K562 (cell line): Measurements from ENCODE around the gene NOL8. TPM values are rescaled to one million over a fixed set of nuclear protein-coding genes. Genes with fewer than 3 reads are reported as not detected.
A peak's percentile ranks its signal among the peaks of the same experiment; 100 is the strongest.

Experiments used
- AFF1 ChIP-seq, 2 experiments: fragments of 450-650 bp; IDR thresholded peaks; 2 replicates each; pipeline ENCODE4 v1.6.1; 2018; ENCODE audit warnings: mild to moderate bottlenecking in 2 of 2, low read depth in 1 of 2; ENCODE audit not compliant: partially characterized antibody in 2 of 2
- ARNT ChIP-seq, 2 experiments: fragments of 450-650 bp; IDR thresholded peaks; 2 replicates each; pipeline ENCODE4 v1.6.1; 2016; ENCODE audit warnings: mild to moderate bottlenecking in 1 of 2
- JUND ChIP-seq, 2 experiments: IDR thresholded peaks; 2 replicates in 1 of 2; 3 replicates in 1 of 2; pipeline ENCODE4 v1.6.1; 2011; ENCODE audit warnings: borderline replicate concordance in 2 of 2, low read depth in 2 of 2, low read length in 2 of 2, improper control_type of control experiment in 1 of 2, missing biosample characterization in 1 of 2, missing genetic modification characterization in 1 of 2, missing genetic modification reagents in 1 of 2
- MCM2 ChIP-seq: fragments of 450-650 bp; IDR thresholded peaks from 2 replicates; pipeline ENCODE4 v1.6.1; 2017; ENCODE audit warnings: low read depth, mild to moderate bottlenecking
- MYNN ChIP-seq, 2 experiments: sonication (generic); formaldehyde crosslinking in 1 of 2; IDR thresholded peaks; 2 replicates each; pipeline versions ENCODE4 v1.5.0 to v1.6.1; 2016 to 2020; ENCODE audit warnings: antibody characterized with exemption in 1 of 2, missing genetic modification reagents in 1 of 2
- NFYB ChIP-seq: IDR thresholded peaks from 2 replicates; pipeline ENCODE4 v1.6.1; 2011; ENCODE audit warnings: mild to moderate bottlenecking, moderate library complexity; ENCODE audit not compliant: insufficient read length; ENCODE audit errors: extremely low read depth
- SAP30 ChIP-seq: fragments of 200-600 bp; sonication (generic); IDR thresholded peaks from 2 replicates; pipeline ENCODE4 v1.6.1; 2012; ENCODE audit warnings: borderline replicate concordance, low read depth, mild to moderate bottlenecking, moderate library complexity, low read length, control low read depth, inconsistent platforms; ENCODE audit not compliant: insufficient read depth, poor library complexity, severe bottlenecking
- SP1 ChIP-seq: sonication (generic); formaldehyde crosslinking; IDR thresholded peaks from 2 replicates; pipeline ENCODE4 v1.8.1; 2022; ENCODE audit warnings: mild to moderate bottlenecking, missing genetic modification reagents
- XRCC5 ChIP-seq: fragments of 200-400 bp; formaldehyde crosslinking; IDR thresholded peaks from 2 replicates; pipeline ENCODE4 v1.6.1; 2017; ENCODE audit warnings: low read depth, mild to moderate bottlenecking, low read length
- ZNF324 ChIP-seq: fragments of 250-450 bp; sonication (Bioruptor Pico); IDR thresholded peaks from 2 replicates; pipeline ENCODE4 v1.4.0; 2020; ENCODE audit warnings: mild to moderate bottlenecking
- ZNF511 ChIP-seq: sonication (generic); formaldehyde crosslinking; IDR thresholded peaks from 2 replicates; pipeline ENCODE4 v1.8.0; 2022; ENCODE audit warnings: mild to moderate bottlenecking, missing genetic modification reagents
- polyA plus RNA-seq, 8 experiments: library from polyadenylated mRNA; depleted of rRNA in 4 of 8; stranded (reverse) in 5 of 8; unstranded in 3 of 8; fragments of >200 nt; fragmentation: Nextera tagmentation in 2 of 8; fragmentation: Illumina TruSeq in 1 of 8; extraction: Ambion mirVana in 2 of 8; extraction: Trizol in 1 of 8; gene quantifications; 2 replicates each; pipeline versions ENCODE4 v1.2.1 to v1.2.3, GENCODE V29; 2011 to 2014; ENCODE audit warnings: inconsistent platforms in 1 of 8, missing spikeins in 1 of 8
- total RNA-seq, 7 experiments: library from RNA; depleted of rRNA in 6 of 7; stranded (reverse); fragments of >200 nt in 6 of 7; fragmentation: Illumina TruSeq in 2 of 7; extraction: Trizol in 2 of 7; gene quantifications; 2 replicates each; pipeline versions ENCODE4 v1.2.1 to v1.2.3, GENCODE V29; 2011 to 2021; ENCODE audit warnings: low replicate concordance in 1 of 7
- TF ChIP-seq, protein P1 (sequence below), 2 experiments: fragments of 450-650 bp; conservative IDR thresholded peaks; 2 replicates each; pipeline ENCODE4 v1.6.1; 2017; ENCODE audit warnings: mild to moderate bottlenecking in 2 of 2, moderate library complexity in 2 of 2
- TF ChIP-seq, protein P2 (sequence below), 2 experiments: fragments of 450-650 bp in 1 of 2; sonication (generic) in 1 of 2; formaldehyde crosslinking in 1 of 2; IDR thresholded peaks in 1 of 2; conservative IDR thresholded peaks in 1 of 2; 2 replicates each; pipeline versions ENCODE4 v1.6.1 to v1.8.1; 2016 to 2023; ENCODE audit warnings: mild to moderate bottlenecking in 2 of 2, moderate library complexity in 2 of 2, inconsistent platforms in 1 of 2, missing genetic modification reagents in 1 of 2
- TF ChIP-seq, protein P3 (sequence below): fragments of 450-650 bp; formaldehyde crosslinking; IDR thresholded peaks from 2 replicates; pipeline ENCODE4 v1.4.0; 2020; ENCODE audit warnings: mild to moderate bottlenecking

NOL8 gene
- total and polyA plus RNA-seq, 9 of the 15 experiments (the other 6 are each of a cell fraction or from before 2014, with no cell fraction given), result 51.3 to 91.5 (median 58.7) TPM

- TF ChIP-seq AFF1 (IDR thresholded peaks at IDR 0.05; ENCODE audit: low read depth in 1 of 2, partially characterized antibody in 2 of 2), result peak; percentile 16 to 68
- peak; percentile 50; the same call in 1 of the 2 replicates for TF ChIP-seq MYNN (IDR thresholded peaks at IDR 0.05)
- no peak for TF ChIP-seq MYNN (CRISPR knock-in tag; IDR thresholded peaks at IDR 0.05)
- TF ChIP-seq, protein P1, sequence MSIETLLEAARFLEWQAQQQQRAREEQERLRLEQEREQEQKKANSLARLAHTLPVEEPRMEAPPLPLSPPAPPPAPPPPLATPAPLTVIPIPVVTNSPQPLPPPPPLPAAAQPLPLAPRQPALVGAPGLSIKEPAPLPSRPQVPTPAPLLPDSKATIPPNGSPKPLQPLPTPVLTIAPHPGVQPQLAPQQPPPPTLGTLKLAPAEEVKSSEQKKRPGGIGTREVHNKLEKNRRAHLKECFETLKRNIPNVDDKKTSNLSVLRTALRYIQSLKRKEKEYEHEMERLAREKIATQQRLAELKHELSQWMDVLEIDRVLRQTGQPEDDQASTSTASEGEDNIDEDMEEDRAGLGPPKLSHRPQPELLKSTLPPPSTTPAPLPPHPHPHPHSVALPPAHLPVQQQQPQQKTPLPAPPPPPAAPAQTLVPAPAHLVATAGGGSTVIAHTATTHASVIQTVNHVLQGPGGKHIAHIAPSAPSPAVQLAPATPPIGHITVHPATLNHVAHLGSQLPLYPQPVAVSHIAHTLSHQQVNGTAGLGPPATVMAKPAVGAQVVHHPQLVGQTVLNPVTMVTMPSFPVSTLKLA (conservative IDR thresholded peaks at IDR 0.05), result peak; percentile 99 to 100
- TF ChIP-seq SP1 (CRISPR knock-in tag), result no peak
- TF ChIP-seq JUND (IDR thresholded peaks at IDR 0.05; ENCODE audit: borderline replicate concordance, low read depth, low read length), result peak; percentile 94
- peak; percentile 82; the same call in 1 of the 3 replicates for TF ChIP-seq JUND (tag; IDR thresholded peaks at IDR 0.05; ENCODE audit: borderline replicate concordance, low read depth, low read length)
- 0 out of 2 replicates have a peak, but pooled peaks have one; percentile 23 for TF ChIP-seq XRCC5
- peak in 1 of 2 experiments; percentile 78; a peak in 1 of 4 replicates for TF ChIP-seq ARNT (IDR thresholded peaks at IDR 0.05)
- TF ChIP-seq NFYB, result peak; percentile 87
- no peak for TF ChIP-seq MCM2
- TF ChIP-seq, protein P2, sequence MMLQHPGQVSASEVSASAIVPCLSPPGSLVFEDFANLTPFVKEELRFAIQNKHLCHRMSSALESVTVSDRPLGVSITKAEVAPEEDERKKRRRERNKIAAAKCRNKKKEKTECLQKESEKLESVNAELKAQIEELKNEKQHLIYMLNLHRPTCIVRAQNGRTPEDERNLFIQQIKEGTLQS (IDR thresholded peaks at IDR 0.05), result peak; percentile 99
- TF ChIP-seq, protein P2 (CRISPR knock-in tag; conservative IDR thresholded peaks at IDR 0.05), result peak; percentile 99
- peak; percentile 93 for TF ChIP-seq SAP30
- TF ChIP-seq ZNF324, result no peak
- TF ChIP-seq, protein P3, sequence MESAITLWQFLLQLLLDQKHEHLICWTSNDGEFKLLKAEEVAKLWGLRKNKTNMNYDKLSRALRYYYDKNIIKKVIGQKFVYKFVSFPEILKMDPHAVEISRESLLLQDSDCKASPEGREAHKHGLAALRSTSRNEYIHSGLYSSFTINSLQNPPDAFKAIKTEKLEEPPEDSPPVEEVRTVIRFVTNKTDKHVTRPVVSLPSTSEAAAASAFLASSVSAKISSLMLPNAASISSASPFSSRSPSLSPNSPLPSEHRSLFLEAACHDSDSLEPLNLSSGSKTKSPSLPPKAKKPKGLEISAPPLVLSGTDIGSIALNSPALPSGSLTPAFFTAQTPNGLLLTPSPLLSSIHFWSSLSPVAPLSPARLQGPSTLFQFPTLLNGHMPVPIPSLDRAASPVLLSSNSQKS (CRISPR knock-in tag), result no peak
- TF ChIP-seq ZNF511 (CRISPR knock-in tag), result peak; percentile 69
These were observed 31.5 kb downstream of the NOL8 start, which contains the start of gene IARS1 (continued) for GRCh38 chr9:92293452-92294296.
